ENCODE data around the gene OR10H1.
"Not testable (repeated sequence)": the region's sequence is repeated elsewhere in the genome, so short reads cannot be mapped to it uniquely, and the experiment has no call there.

OR10H1 gene

GRCh38 chr19:15828121-15828610 lies 12.7 kb upstream of the OR10H1 start:
- no peak for DNase-seq

- no peak for DNase-seq
Observed at GRCh38 chr19:15825753-15826152, 10.3 kb upstream of the OR10H1 start.

GRCh38 chr19:15820646-15821045 lies 5.2 kb upstream of the OR10H1 start:
- DNase-seq: no peak

- no peak for DNase-seq
Observed at GRCh38 chr19:15813916-15814315, 1.5 kb downstream of the OR10H1 start.

GRCh38 chr19:15812060-15812722 lies 3.3 kb downstream of the OR10H1 start:
- DNase-seq: no peak

- DNase-seq: no peak
Observed at GRCh38 chr19:15811476-15811875, 4.0 kb downstream of the OR10H1 start.

GRCh38 chr19:15810335-15810734 lies 5.1 kb downstream of the OR10H1 start:
- no peak for DNase-seq

- not testable (repeated sequence) for DNase-seq
Observed at GRCh38 chr19:15794279-15794678, 21.2 kb downstream of the OR10H1 start.

- peak; percentile 2 for DNase-seq
Observed at GRCh38 chr19:15790096-15790495, 25.4 kb downstream of the OR10H1 start.

GRCh38 chr19:15788594-15789270 lies 26.7 kb downstream of the OR10H1 start:
- DNase-seq: no peak

GRCh38 chr19:15787611-15788155 lies 27.8 kb downstream of the OR10H1 start, which contains the start of gene OR10H5:
OR10H5 (plus strand) TSS chr19:15787661; CDS start chr19:15794049, 6,388 bp downstream.
- no peak for DNase-seq

GRCh38 chr19:15782896-15783295 lies 32.6 kb downstream of the OR10H1 start:
- not testable (repeated sequence) for DNase-seq

GRCh38 chr19:15782211-15782610 lies 33.3 kb downstream of the OR10H1 start:
- no peak for DNase-seq

- no peak for DNase-seq
Observed at GRCh38 chr19:15781661-15782060, 33.8 kb downstream of the OR10H1 start.

GRCh38 chr19:15780610-15781418 lies 34.6 kb downstream of the OR10H1 start:
- DNase-seq: peak; percentile 3

GRCh38 chr19:15779756-15780476 lies 35.5 kb downstream of the OR10H1 start:
- DNase-seq: no peak

GRCh38 chr19:15776991-15777970 lies 38.2 kb downstream of the OR10H1 start:
- no peak for DNase-seq

- DNase-seq: no peak
Observed at GRCh38 chr19:15776264-15776663, 39.2 kb downstream of the OR10H1 start.

GRCh38 chr19:15775249-15775648 lies 40.2 kb downstream of the OR10H1 start:
- no peak for DNase-seq

- DNase-seq: not testable (repeated sequence)
Observed at GRCh38 chr19:15774159-15774558, 41.3 kb downstream of the OR10H1 start.

- no peak for DNase-seq
Observed at GRCh38 chr19:15769586-15769985, 45.9 kb downstream of the OR10H1 start.
